IMR-90 (cell line): ENCODE data around the gene FOXS1. TPM values are rescaled to one million over a fixed set of nuclear protein-coding genes. Genes with fewer than 3 reads are reported as not detected.
A peak's percentile ranks its signal among the peaks of the same experiment; 100 is the strongest.

Source experiments
- ATAC-seq: fragments of 200-7000 bp; cut with Tn5 transposase; 2 replicates; pipeline ENCODE4 v1.9.1; 2020; ENCODE audit warnings: low read depth, mild to moderate bottlenecking, moderate library complexity
- BruUV-seq: library from RNA; stranded (reverse); fragments of 400-500 nt; replicated peaks from 2 replicates; lab custom pipeline; 2021; lab: Mats Ljungman, UMichigan
- CTCF ChIA-PET: fragments of 300-600 bp; formaldehyde crosslinking; extraction: SDS; loops from one replicate; lab custom pipeline; 2021; ENCODE audit warnings: antibody characterized with exemption; lab: Yijun Ruan, JAX
- POLR2A ChIA-PET: fragments of 300-600 bp; sonication (Branson Sonifier 250); formaldehyde crosslinking; loops from one replicate; lab custom pipeline; 2022; ENCODE audit warnings: antibody characterized with exemption; ENCODE audit not compliant: unreplicated experiment; lab: Charles Lee
- DNase-seq: peaks from one replicate; pipeline ENCODE4 v3.0.0; 2013
- H2AFZ ChIP-seq: replicated peaks from 2 replicates; pipeline ENCODE3; 2013; ENCODE audit warnings: low read length, mild to moderate bottlenecking; ENCODE audit not compliant: poor library complexity
- H2AK5ac ChIP-seq: 2 replicates; pipeline ENCODE4 v1.6.1; 2013; ENCODE audit warnings: low read depth, low read length, inconsistent platforms
- H2AK9ac ChIP-seq: replicated peaks from 2 replicates; pipeline ENCODE3; 2013; ENCODE audit warnings: mild to moderate bottlenecking, low read depth, low read length, moderate library complexity; ENCODE audit not compliant: poor library complexity
- H2BK120ac ChIP-seq: 2 replicates; pipeline ENCODE4 v1.6.1; 2013; ENCODE audit warnings: low read depth, low read length, inconsistent platforms
- H2BK15ac ChIP-seq: 3 replicates; pipeline ENCODE4 v1.6.1; 2013; ENCODE audit warnings: low read depth, low read length, inconsistent platforms
- H2BK20ac ChIP-seq: 2 replicates; pipeline ENCODE4 v1.6.1; 2013; ENCODE audit warnings: low read depth, mild to moderate bottlenecking, inconsistent platforms, low read length, moderate library complexity
- H2BK5ac ChIP-seq: 2 replicates; pipeline ENCODE4 v1.6.1; 2013; ENCODE audit warnings: mild to moderate bottlenecking, low read depth, low read length, inconsistent platforms; ENCODE audit not compliant: poor library complexity, severe bottlenecking
- H3K14ac ChIP-seq: replicated peaks from 2 replicates; pipeline ENCODE4 v1.6.1; 2013; ENCODE audit warnings: low read depth, low read length, inconsistent platforms
- H3K18ac ChIP-seq: 2 replicates; pipeline ENCODE4 v1.6.1; 2013; ENCODE audit warnings: low read depth, low read length, control low read depth
- H3K23ac ChIP-seq: 2 replicates; pipeline ENCODE4 v1.6.1; 2013; ENCODE audit warnings: low read depth, low read length, inconsistent platforms
- H3K27ac ChIP-seq: 2 replicates; pipeline ENCODE4 v1.5.1; 2013; ENCODE audit warnings: mild to moderate bottlenecking, control low read depth, low read length; ENCODE audit not compliant: insufficient read depth
- H3K27me3 ChIP-seq: 2 replicates; pipeline ENCODE4 v1.6.1; 2013; ENCODE audit warnings: low read length; ENCODE audit not compliant: control insufficient read depth, insufficient read depth
- H3K36me3 ChIP-seq: 2 replicates; pipeline ENCODE4 v1.6.1; 2013; ENCODE audit warnings: low read length, mixed read lengths; ENCODE audit not compliant: control insufficient read depth, insufficient read depth
- H3K4ac ChIP-seq: 2 replicates; pipeline ENCODE4 v1.6.1; 2013; ENCODE audit warnings: low read depth, low read length, inconsistent platforms
- H3K4me1 ChIP-seq: 2 replicates; pipeline ENCODE4 v1.6.1; 2013; ENCODE audit warnings: low read length, mixed read lengths; ENCODE audit not compliant: control insufficient read depth, insufficient read depth
- H3K4me2 ChIP-seq: 2 replicates; pipeline ENCODE4 v1.6.1; 2013; ENCODE audit warnings: low read depth, mild to moderate bottlenecking, control low read depth, low read length, moderate library complexity
- H3K4me3 ChIP-seq: 2 replicates; pipeline ENCODE4 v1.5.1; 2013; ENCODE audit warnings: low read depth, mild to moderate bottlenecking, control low read depth, low read length, moderate library complexity; ENCODE audit not compliant: insufficient read depth
- H3K56ac ChIP-seq: 2 replicates; pipeline ENCODE4 v1.6.1; 2013; ENCODE audit warnings: low read length, inconsistent platforms; ENCODE audit not compliant: insufficient read depth; ENCODE audit errors: extremely low read depth
- H3K79me1 ChIP-seq, 2 experiments: 2 replicates each; pipeline ENCODE4 v1.6.1; 2013; ENCODE audit warnings: low read length in 2 of 2, inconsistent platforms in 1 of 2, low read depth in 1 of 2
- H3K9ac ChIP-seq: 2 replicates; pipeline ENCODE4 v1.6.1; 2013; ENCODE audit warnings: low read depth, low read length, control low read depth
- H3K9me1 ChIP-seq: 2 replicates; pipeline ENCODE4 v1.6.1; 2013; ENCODE audit warnings: low read length, inconsistent platforms; ENCODE audit not compliant: insufficient read depth
- H3K9me3 ChIP-seq: 2 replicates; pipeline ENCODE4 v1.6.1; 2013; ENCODE audit warnings: low read length; ENCODE audit not compliant: control insufficient read depth, insufficient read depth
- H4K20me1 ChIP-seq: 2 replicates; pipeline ENCODE4 v1.6.1; 2013; ENCODE audit warnings: low read length, inconsistent platforms; ENCODE audit not compliant: insufficient read depth
- H4K5ac ChIP-seq: 2 replicates; pipeline ENCODE4 v1.6.1; 2013; ENCODE audit warnings: mild to moderate bottlenecking, low read depth, low read length, control low read depth
- H4K8ac ChIP-seq, 2 experiments: 2 replicates each; pipeline ENCODE4 v1.6.1; 2013; ENCODE audit warnings: low read depth in 2 of 2, low read length in 2 of 2, control low read depth in 1 of 2, inconsistent platforms in 1 of 2
- H4K91ac ChIP-seq: 2 replicates; pipeline ENCODE4 v1.6.1; 2013; ENCODE audit warnings: low read depth, low read length, inconsistent platforms; ENCODE audit not compliant: insufficient read depth
- RCOR1 ChIP-seq: IDR thresholded peaks from 2 replicates; pipeline ENCODE4 v1.6.1; 2012; ENCODE audit warnings: mild to moderate bottlenecking, low read length, improper control_type of control experiment; ENCODE audit not compliant: insufficient replicate concordance
- WGBS, 2 experiments: methylation state at CpG; one replicate each; pipeline versions ENCODE4 v1.1.5 to v1.1.7; 2013; ENCODE audit warnings: missing lambda C conversion rate in 2 of 2; ENCODE audit not compliant: insufficient read length in 1 of 2; ENCODE audit errors: extremely low coverage in 2 of 2; 5-methylcytosine and 5-hydroxymethylcytosine counted together
- dilution Hi-C: fragments of 300-500 bp; cut with HindIII; formaldehyde crosslinking; loops from one replicate; pipeline ENCODE4 v1.14.3; 2018; ENCODE audit warnings: low sequenced_read_pairs; ENCODE audit not compliant: unreplicated experiment
- in situ Hi-C: fragments of 300-500 bp; cut with MboI; formaldehyde crosslinking; loops from 3 replicates; pipeline ENCODE4 v1.14.3; 2019; ENCODE audit warnings: low sequenced_read_pairs, inconsistent platforms, mixed read lengths
- intact Hi-C: fragments of 100-400 bp; cut with micrococcal nuclease; formaldehyde crosslinking; loops from 2 replicates; pipeline ENCODE4 v1.10.0; 2022
- polyA plus RNA-seq, 3 experiments: library from polyadenylated mRNA; depleted of rRNA; stranded (reverse); fragments of >200 nt; gene quantifications; 2 replicates each; pipeline ENCODE4 v1.2.3, GENCODE V29; 2012; ENCODE audit warnings: low replicate concordance in 1 of 3
- total RNA-seq: library from RNA; depleted of rRNA; stranded (reverse); fragments of >200 nt; gene quantifications from 2 replicates; pipeline ENCODE4 v1.2.3, GENCODE V29; 2012

The FOXS1 gene
- total and polyA plus RNA-seq, 2 of the 4 experiments (the other 2 are of a cell fraction) = not detected

DNA sequence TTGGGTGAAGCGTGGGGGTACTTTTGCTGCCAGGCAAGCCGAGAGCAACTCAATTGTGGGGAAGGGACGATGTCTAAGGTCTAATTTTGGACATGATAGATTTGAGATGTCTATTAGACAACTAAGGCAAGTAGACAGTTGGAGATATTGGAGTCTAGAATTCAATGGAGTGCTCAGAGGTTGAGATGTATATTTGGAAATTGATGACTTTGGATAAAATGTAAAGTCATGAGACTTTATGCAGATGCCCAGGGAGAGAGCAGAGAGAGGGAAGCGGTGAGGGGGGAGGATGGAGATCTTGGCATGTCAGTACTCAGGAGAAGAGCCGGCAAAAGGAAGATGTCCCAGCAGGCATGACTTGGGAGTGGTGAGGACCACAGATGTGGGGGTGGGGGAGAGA lies 19.3 kb downstream of the FOXS1 start:
- Histone ChIP-seq H3K23ac (no peak overlapping the region), H4K8ac (no peak overlapping the region), H4K5ac (no peak overlapping the region), H3K79me1 (no peaks in the 10 kb centered on the region; a peak in 1 of 4 replicates), H3K27ac (no peak overlapping the region), H3K14ac (no peak overlapping the region), H2BK15ac (no peak overlapping the region), H4K91ac (no peak overlapping the region), H3K18ac (no peak overlapping the region), H3K9me1 (0 out of 2 replicates have a peak, but pooled peaks cover 3% of the 10 kb centered on the region), H2BK5ac (no peak overlapping the region), H3K56ac (no peak overlapping the region), H2AK5ac (no peak overlapping the region), H3K4ac (no peak overlapping the region), H3K9ac (no peak overlapping the region), H3K27me3 (peaks cover 5% of the 10 kb centered on the region), H3K4me3 (no peak overlapping the region), H3K36me3 (no peaks in the 10 kb centered on the region), H2BK120ac (no peak overlapping the region), H2AFZ (peak overlapping the region; percentile 10), H3K4me2 (no peak overlapping the region), H3K4me1 (no peaks in the 10 kb centered on the region), H4K20me1 (no peaks in the 10 kb centered on the region), H2AK9ac (no peak overlapping the region), H2BK20ac (no peak overlapping the region), H3K9me3 (no peaks in the 10 kb centered on the region)
- dilution Hi-C loops = no loop called here
- POLR2A ChIA-PET = no interaction called here
- WGBS, 2 experiments = 96% methylated on average over 4 of the region's 5 CpGs; no CpG with 5 or more reads in 1 of the 2 experiments
- no peak for DNase-seq
- no peak for TF ChIP-seq RCOR1
- CTCF ChIA-PET = no interaction called here
- no peak for ATAC-seq
- no TSS peak for BruUV-seq
- in situ Hi-C loops = loop anchor here (10.0 to 25.0 kb wide), 3 partner anchors 129 to 836 kb away; partner anchors contain the start of genes C20orf203 and PDRG1
- intact Hi-C loops = no loop called here
